Breast epithelium (tissue), 4 donors: ENCODE data around the gene SLC8B1. TPM values are rescaled to one million over a fixed set of nuclear protein-coding genes. Genes with fewer than 3 reads are reported as not detected.

Experiments
- DNase-seq, 2 donors: peaks; one replicate each; pipeline ENCODE4 v3.0.0-alpha.2; 2019; ENCODE audit warnings: low spot score in 2 of 2
- H3K27ac ChIP-seq, 2 donors: fragments of 200-600 bp; sonication (generic) in 1 of 2; one replicate each; pipeline ENCODE4 v1.5.1; 2016 to 2019; ENCODE audit warnings: mild to moderate bottlenecking in 1 of 2
- H3K27me3 ChIP-seq, 2 donors: fragments of 200-600 bp; sonication (generic) in 1 of 2; one replicate each; pipeline versions ENCODE4 v1.5.1 to v1.6.0; 2017 to 2019; ENCODE audit warnings: control low read depth in 1 of 2, mild to moderate bottlenecking in 1 of 2
- H3K36me3 ChIP-seq: fragments of 200-600 bp; one replicate; pipeline ENCODE4 v1.5.1; 2019
- H3K4me1 ChIP-seq, 2 donors: fragments of 200-600 bp; sonication (generic); one replicate each; pipeline ENCODE4 v1.5.1; 2016 to 2019; ENCODE audit warnings: control low read depth in 1 of 2
- H3K4me3 ChIP-seq, 3 donors: fragments of 200-600 bp; sonication (generic); 1 replicate in 2 of 3; 2 replicates in 1 of 3; pipeline ENCODE4 v1.5.1; 2016 to 2019; ENCODE audit warnings: mild to moderate bottlenecking in 3 of 3, moderate library complexity in 2 of 3
- H3K9me3 ChIP-seq, 2 donors: fragments of 200-600 bp; sonication (generic) in 1 of 2; one replicate each; pipeline ENCODE4 v1.5.1; 2016 to 2019; ENCODE audit warnings: control low read depth in 1 of 2
- CTCF ChIP-seq, 3 donors: fragments of 450-650 bp; IDR thresholded peaks; one replicate each; pipeline ENCODE4 v1.5.1; 2016 to 2017; ENCODE audit warnings: antibody characterized with exemption in 3 of 3, mild to moderate bottlenecking in 3 of 3, moderate library complexity in 3 of 3
- POLR2A ChIP-seq: fragments of 450-650 bp; IDR thresholded peaks from one replicate; pipeline ENCODE4 v1.6.1; 2016; ENCODE audit warnings: antibody characterized with exemption, mild to moderate bottlenecking, moderate library complexity
- POLR2AphosphoS5 ChIP-seq, 3 donors: sonication (generic); formaldehyde crosslinking; IDR thresholded peaks; one replicate each; pipeline ENCODE4 v1.6.1; 2017; ENCODE audit warnings: antibody characterized with exemption in 3 of 3
- intact Hi-C: fragments of 100-400 bp; cut with DNase I; formaldehyde crosslinking; loops from one replicate; pipeline ENCODE4 v1.15.1; 2023; ENCODE audit warnings: low total_unique reads
- total RNA-seq, 3 donors: library from RNA; depleted of rRNA; stranded (reverse); fragments of >200 nt; gene quantifications; one replicate each; pipeline ENCODE4 v1.1.0, GENCODE V29; 2016

Gene SLC8B1
- total RNA-seq, 3 donors from 2014 or later = 32.6 to 36.1 (median 35.4) TPM

- intact Hi-C loops = no loop called here
- no peaks in the 10 kb centered on the region for H3K9me3 ChIP-seq
- H3K4me1 ChIP-seq = no peaks in the 10 kb centered on the region
- TF ChIP-seq CTCF (IDR thresholded peaks at IDR 0.05) = no peak
- no peak for TF ChIP-seq POLR2A
- TF ChIP-seq POLR2AphosphoS5 (IDR thresholded peaks at IDR 0.05) = no peak
- H3K4me3 ChIP-seq = no peak overlapping the region
- H3K27me3 ChIP-seq = no peaks in the 10 kb centered on the region
- H3K36me3 ChIP-seq = peaks cover 13% of the 10 kb centered on the region
- no peak overlapping the region for H3K27ac ChIP-seq
- no peak for DNase-seq
Measured at GRCh38 chr12:113373969-113374368, 39.1 kb upstream of the SLC8B1 start.

- Histone ChIP-seq H3K27me3 (no peaks in the 10 kb centered on the region), H3K27ac (no peak overlapping the region), H3K36me3 (peaks cover 13% of the 10 kb centered on the region), H3K4me1 (no peaks in the 10 kb centered on the region), H3K9me3 (no peaks in the 10 kb centered on the region), H3K4me3 (no peak overlapping the region)
- intact Hi-C loops = no loop called here
- DNase-seq = no peak
- no peak for TF ChIP-seq CTCF (IDR thresholded peaks at IDR 0.05)
- no peak for TF ChIP-seq POLR2A
- no peak for TF ChIP-seq POLR2AphosphoS5 (IDR thresholded peaks at IDR 0.05)
Measured at GRCh38 chr12:113373440-113373839, 38.5 kb upstream of the SLC8B1 start.

- Histone ChIP-seq H3K4me1 (no peaks in the 10 kb centered on the region), H3K4me3 (no peak overlapping the region), H3K27me3 (no peaks in the 10 kb centered on the region), H3K27ac (no peak overlapping the region), H3K9me3 (no peaks in the 10 kb centered on the region), H3K36me3 (peaks cover 13% of the 10 kb centered on the region)
- intact Hi-C loops = no loop called here
- DNase-seq = no peak
- TF ChIP-seq CTCF (IDR thresholded peaks at IDR 0.05) = no peak
- TF ChIP-seq POLR2A = no peak
- TF ChIP-seq POLR2AphosphoS5 (IDR thresholded peaks at IDR 0.05) = no peak
Measured at GRCh38 chr12:113372371-113372770, 37.5 kb upstream of the SLC8B1 start.

GRCh38 chr12:113371808-113372207, 36.9 kb upstream of the SLC8B1 start:
- no peak for TF ChIP-seq POLR2AphosphoS5 (IDR thresholded peaks at IDR 0.05)
- no peak for TF ChIP-seq CTCF (IDR thresholded peaks at IDR 0.05)
- no peak for TF ChIP-seq POLR2A
- Histone ChIP-seq H3K27me3 (no peaks in the 10 kb centered on the region), H3K9me3 (no peaks in the 10 kb centered on the region), H3K27ac (no peak overlapping the region), H3K4me1 (no peaks in the 10 kb centered on the region), H3K4me3 (no peak overlapping the region), H3K36me3 (peaks cover 13% of the 10 kb centered on the region)
- no peak for DNase-seq
- intact Hi-C loops = no loop called here

- Histone ChIP-seq H3K27me3 (no peaks in the 10 kb centered on the region), H3K9me3 (no peaks in the 10 kb centered on the region), H3K4me3 (no peak overlapping the region), H3K36me3 (peaks cover 13% of the 10 kb centered on the region), H3K4me1 (no peaks in the 10 kb centered on the region), H3K27ac (no peak overlapping the region)
- intact Hi-C loops = no loop called here
- TF ChIP-seq POLR2AphosphoS5 (IDR thresholded peaks at IDR 0.05) = no peak
- no peak for TF ChIP-seq POLR2A
- no peak for TF ChIP-seq CTCF (IDR thresholded peaks at IDR 0.05)
- no peak for DNase-seq
Measured at GRCh38 chr12:113370923-113371682, 36.2 kb upstream of the SLC8B1 start.
